ENCODE data around the gene CYP2W1.

DNA sequence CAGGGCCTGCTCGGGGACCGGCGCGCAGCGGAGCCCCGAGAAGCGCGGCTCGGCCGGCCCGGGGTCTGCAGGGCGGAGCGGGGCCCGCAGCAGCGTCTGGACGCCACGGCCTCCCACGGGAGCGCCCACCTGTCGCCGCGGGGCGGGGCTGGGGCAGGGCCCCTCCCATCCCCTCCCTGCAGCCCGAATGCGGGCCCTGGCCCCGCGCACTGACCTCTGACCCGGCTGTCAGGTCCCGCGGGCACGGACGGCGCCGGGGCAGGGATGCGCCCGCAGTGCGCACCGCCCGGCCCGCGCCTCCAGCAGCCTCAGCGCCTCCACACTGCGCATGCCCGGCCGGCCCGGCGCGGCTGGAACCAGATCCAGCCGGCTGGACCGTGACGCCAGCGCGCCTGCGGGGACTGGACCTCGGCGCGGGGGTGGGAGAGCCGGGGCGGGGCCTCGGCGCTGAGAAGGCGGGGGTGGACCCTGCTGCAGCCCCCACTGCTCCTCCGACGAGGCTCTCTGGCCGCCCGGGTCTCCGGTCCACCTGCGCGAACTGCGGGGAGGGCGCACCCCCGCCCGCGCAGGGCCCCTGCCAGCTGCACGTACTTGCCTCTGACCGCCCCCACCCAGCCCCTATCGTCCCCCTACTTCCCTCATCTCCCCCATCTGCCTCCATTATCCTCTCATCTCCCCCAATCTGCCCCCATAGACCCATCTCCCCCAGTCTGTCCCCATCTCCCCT lies 45.2 kb downstream of the CYP2W1 start:
- no peak for TF ChIP-seq CTCF (conservative IDR thresholded peaks at IDR 0.05; ENCODE audit: low read depth, low read length)
- no peak for TF ChIP-seq EZH2 (IDR thresholded peaks at IDR 0.05; ENCODE audit: low read length, unreplicated experiment)
- no peak for TF ChIP-seq EZH2phosphoT487 (IDR thresholded peaks at IDR 0.05; ENCODE audit: borderline replicate concordance, low read length)

All from PC-3 (cell line).